Esophagus muscularis mucosa (tissue), 3 donors: ENCODE results near the gene ASPSCR1.

Source experiments
- CTCF ChIP-seq, 3 experiments: fragments of 200-600 bp in 2 of 3; fragments of 450-650 bp in 1 of 3; sonication (generic) in 2 of 3; IDR thresholded peaks; one replicate each; pipeline ENCODE4 v1.5.1; 2017 to 2019; ENCODE audit warnings: antibody characterized with exemption in 3 of 3, mild to moderate bottlenecking in 2 of 3, moderate library complexity in 1 of 3
- POLR2A ChIP-seq: fragments of 450-650 bp; IDR thresholded peaks from one replicate; pipeline ENCODE4 v1.6.1; 2017; ENCODE audit warnings: antibody characterized with exemption, moderate library complexity, mild to moderate bottlenecking, low read depth
- POLR2AphosphoS5 ChIP-seq, 2 donors: sonication (generic); formaldehyde crosslinking; IDR thresholded peaks; one replicate each; pipeline ENCODE4 v1.6.1; 2017; ENCODE audit warnings: antibody characterized with exemption in 2 of 2

- TF ChIP-seq POLR2A (no peak), CTCF (IDR thresholded peaks at IDR 0.05) (no peak), POLR2AphosphoS5 (IDR thresholded peaks at IDR 0.05) (no peak)
Measured at GRCh38 chr17:82056729-82057621, 79.5 kb downstream of the ASPSCR1 start.
